MM.1S (cell line): Measurements from ENCODE around the gene IST1.

ENCODE experiments used
- CTCF ChIP-seq: fragments of 300-600 bp; sonication (generic); IDR thresholded peaks from 2 replicates; pipeline ENCODE4 v1.5.1; 2016; ENCODE audit warnings: antibody characterized with exemption, low read length, mixed read lengths
- EZH2 ChIP-seq: fragments of 300-600 bp; sonication (generic); optimal IDR thresholded peaks from 2 replicates; pipeline ENCODE3; 2017; ENCODE audit warnings: low read depth, mild to moderate bottlenecking, antibody characterized with exemption, low read length, mixed read lengths

DNA sequence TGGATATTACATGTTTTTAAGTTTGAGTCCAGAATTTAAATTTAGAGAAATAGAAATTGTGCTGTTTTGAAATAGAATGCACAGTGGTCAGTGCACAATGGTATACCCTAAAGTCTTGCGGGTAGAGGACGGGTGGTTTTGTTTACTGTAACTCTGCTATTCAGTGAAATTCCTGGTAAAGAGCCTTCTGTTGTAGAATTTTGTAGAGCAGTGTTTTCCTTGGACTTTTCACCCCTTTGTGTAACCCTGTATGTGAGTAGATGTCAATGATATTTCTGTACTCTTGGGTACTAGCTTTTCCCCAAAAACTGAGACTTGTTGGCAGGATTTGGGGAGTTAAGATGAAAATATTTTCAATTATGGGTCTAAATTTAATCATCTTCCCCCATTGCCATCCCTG lies 19.5 kb downstream of the IST1 start:
- TF ChIP-seq CTCF (no peak), EZH2 (no peak)
